ENCODE measurements around the gene DERL3.
A peak's percentile ranks its signal among the peaks of the same experiment; 100 is the strongest.
"Not testable (repeated sequence)": the region's sequence is repeated elsewhere in the genome, so short reads cannot be mapped to it uniquely, and the experiment has no call there.

Gene DERL3

DNA sequence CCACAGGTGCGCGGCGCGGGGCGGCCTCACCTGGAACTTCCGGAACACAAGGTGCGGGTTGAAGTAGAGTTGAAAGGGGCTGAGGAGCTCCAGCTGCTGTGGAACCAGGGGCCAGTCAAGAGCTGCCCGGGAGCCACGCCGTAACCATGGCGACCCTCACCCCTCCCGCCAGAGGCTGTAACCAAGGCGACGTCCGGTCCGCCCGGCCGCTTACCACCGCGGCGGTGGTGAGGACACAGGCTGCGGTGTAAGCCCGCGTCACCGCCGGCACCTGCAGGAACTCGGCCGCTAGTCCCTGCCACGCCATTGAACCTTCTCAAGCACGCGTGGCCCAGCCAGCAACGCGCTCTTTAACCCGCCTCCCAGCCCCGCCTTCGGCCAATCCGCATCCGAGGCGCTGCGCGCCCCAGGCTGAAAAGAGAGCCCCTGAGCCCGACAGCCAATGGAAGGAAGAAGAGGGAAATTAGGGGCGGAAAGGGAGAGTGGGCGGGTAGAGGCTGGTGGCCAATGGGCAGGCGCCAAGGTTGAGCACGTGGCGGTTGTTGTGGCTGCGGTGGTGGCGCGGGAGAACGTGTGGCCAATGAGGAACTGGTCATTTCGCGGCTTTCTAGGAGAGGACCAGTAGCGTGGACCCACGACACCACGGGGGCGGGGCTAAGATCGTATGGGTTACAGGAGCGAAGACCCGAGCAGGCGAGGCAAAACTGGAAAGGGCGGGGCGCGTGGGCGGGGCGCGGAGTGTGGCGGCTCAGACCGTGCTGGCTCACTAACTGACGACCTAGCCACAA is at the start of gene DERL3:
Gene DERL3, minus strand, starts transcription at position 326 of the 788 bp plus-strand sequence. Its CDS starts 19 bp downstream, at position 307.
- DNase-seq: peak; percentile 91

DNA sequence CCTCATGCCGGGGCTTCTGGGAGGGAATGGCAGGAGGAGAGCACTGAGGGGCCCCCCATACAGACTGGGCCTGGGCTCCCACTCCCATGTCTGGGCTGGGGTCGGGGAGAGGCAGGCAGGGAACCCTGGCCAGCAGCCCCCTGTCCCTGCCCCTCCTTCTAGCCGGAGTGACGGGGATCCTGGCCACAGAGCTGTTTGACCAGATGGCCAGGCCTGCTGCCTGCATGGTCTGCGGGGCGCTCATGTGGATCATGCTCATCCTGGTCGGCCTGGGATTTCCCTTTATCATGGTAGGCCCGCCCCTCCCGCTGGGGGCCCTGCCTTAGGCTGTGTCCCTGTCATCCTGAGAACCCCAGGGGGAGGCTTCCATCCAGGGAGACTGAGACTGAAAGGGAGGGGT is 45.3 kb upstream of the DERL3 start:
- no peak for DNase-seq

GRCh38 chr22:23883658-23884057 is 44.9 kb upstream of the DERL3 start:
- no peak for DNase-seq

DNA sequence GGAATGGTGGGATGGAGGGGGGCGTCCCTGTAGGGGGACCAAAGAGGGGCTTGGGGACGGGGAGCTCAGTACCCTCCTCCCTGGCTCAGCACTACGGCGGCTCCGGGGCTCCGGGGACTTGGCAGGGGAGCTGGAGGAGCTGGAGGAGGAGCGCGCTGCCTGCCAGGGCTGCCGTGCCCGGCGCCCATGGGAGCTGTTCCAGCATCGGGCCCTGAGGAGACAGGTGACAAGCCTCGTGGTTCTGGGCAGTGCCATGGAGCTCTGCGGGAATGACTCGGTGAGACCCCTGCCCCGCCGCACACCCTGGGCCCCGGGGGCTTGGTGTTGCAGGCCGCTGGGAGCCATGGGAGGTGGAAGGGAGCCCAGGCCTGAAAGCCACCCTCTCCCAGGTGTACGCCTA is 43.6 kb upstream of the DERL3 start:
- no peak for DNase-seq

- no peak for DNase-seq
Measured at GRCh38 chr22:23878219-23878618, 39.4 kb upstream of the DERL3 start.

- DNase-seq: no peak
Measured at GRCh38 chr22:23877566-23877965, 38.8 kb upstream of the DERL3 start.

GRCh38 chr22:23875801-23876200 is 37.0 kb upstream of the DERL3 start:
- no peak for DNase-seq

GRCh38 chr22:23874871-23875270 is 36.1 kb upstream of the DERL3 start:
- DNase-seq: no peak

GRCh38 chr22:23868580-23868979 is 29.8 kb upstream of the DERL3 start:
- DNase-seq: no peak

GRCh38 chr22:23864499-23865154 is 25.8 kb upstream of the DERL3 start:
- not testable (repeated sequence) for DNase-seq

- DNase-seq: peak; percentile 18
Measured at GRCh38 chr22:23862103-23862502, 23.3 kb upstream of the DERL3 start.

- not testable (repeated sequence) for DNase-seq
Measured at GRCh38 chr22:23860187-23860586, 21.4 kb upstream of the DERL3 start.

DNA sequence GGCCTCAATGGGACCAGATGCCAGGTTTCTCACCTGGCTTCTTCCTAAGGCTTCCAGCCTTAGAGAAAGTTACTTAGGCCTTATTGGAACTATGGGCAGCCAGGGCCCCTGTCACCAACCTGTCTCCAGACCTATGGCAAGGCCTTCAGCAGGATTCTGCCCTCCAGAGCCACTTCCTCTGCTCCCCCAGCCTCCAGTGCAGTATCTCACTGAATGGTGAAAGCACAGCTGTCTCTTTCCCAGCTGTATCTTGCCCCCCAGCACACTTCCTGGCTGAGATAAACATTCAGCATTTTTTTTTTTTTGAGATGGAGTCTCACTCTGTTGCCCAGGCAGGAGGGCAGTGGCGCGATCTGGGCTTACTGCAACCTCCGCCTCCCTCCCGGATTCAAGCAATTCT is 20.4 kb upstream of the DERL3 start:
- DNase-seq: no peak

DNA sequence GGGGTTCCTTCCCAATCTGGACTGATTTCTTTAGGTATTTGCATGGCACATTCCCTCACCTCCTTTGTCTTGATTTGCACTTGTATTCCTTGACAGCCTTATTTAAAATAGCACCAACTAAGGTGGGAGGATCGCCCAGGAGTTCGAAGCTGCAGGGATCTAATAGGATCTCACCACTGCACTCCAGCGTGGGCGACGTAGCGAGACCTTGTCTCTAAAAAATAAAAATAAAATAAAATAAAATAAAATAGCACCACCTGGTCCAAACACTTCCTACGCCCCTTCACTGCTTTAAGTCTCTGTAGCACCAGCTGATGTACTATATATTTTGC is 19.6 kb upstream of the DERL3 start:
- no peak for DNase-seq

DNA sequence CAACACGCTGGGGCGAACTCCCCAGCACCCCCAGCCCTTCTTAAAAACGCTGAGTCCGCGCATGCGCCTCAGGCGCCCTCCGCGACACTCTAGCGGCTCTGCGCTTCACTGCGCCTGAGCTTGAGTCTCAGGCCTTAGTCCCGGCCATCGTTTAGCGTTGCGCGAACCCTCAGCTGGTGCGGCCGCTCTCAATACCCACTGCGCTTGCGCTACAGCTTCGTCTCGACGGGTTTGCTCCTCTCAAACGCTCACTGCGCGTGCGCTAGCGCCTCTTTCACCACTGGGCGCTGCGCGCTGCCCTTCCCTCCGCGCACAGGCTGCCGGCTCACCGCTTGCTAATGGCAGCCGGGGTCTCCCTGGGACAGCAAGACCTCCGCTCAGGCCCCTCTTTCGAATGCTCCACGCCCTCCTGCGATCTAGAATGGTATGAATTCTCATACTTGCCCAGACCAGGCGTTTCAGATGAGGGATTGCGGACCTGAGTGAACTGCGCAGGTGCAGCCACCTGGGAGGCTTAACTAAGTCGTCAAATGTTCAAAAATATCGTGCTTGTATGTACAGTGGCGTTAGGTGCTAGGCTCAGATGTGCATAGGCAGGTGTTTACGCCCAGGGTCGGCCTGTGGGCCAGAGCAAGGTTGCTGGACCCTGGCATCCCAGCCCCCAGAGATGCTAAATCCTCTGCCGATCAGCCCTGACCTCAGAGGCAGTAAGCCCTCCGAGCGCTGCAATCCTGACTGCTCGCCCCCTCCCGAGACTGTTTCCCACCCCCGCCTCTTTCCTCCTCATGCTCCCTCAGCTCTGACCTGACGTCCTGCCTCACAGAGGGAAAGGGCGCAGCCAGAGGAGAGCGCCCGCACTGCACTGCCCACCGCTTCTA is 19.0 kb upstream of the DERL3 start, which contains the start of gene SLC2A11:
Gene SLC2A11, plus strand, starts transcription at position 270 of the 878 bp plus-strand sequence. Its CDS starts 125 bp downstream, at position 395.
- peak; percentile 91 for DNase-seq

GRCh38 chr22:23856721-23857605 is 18.2 kb upstream of the DERL3 start:
- DNase-seq: no peak

- no peak for DNase-seq
Measured at GRCh38 chr22:23850136-23850611, 11.4 kb upstream of the DERL3 start.

GRCh38 chr22:23849009-23850006 is 10.5 kb upstream of the DERL3 start:
- peak; percentile 84 for DNase-seq

DNA sequence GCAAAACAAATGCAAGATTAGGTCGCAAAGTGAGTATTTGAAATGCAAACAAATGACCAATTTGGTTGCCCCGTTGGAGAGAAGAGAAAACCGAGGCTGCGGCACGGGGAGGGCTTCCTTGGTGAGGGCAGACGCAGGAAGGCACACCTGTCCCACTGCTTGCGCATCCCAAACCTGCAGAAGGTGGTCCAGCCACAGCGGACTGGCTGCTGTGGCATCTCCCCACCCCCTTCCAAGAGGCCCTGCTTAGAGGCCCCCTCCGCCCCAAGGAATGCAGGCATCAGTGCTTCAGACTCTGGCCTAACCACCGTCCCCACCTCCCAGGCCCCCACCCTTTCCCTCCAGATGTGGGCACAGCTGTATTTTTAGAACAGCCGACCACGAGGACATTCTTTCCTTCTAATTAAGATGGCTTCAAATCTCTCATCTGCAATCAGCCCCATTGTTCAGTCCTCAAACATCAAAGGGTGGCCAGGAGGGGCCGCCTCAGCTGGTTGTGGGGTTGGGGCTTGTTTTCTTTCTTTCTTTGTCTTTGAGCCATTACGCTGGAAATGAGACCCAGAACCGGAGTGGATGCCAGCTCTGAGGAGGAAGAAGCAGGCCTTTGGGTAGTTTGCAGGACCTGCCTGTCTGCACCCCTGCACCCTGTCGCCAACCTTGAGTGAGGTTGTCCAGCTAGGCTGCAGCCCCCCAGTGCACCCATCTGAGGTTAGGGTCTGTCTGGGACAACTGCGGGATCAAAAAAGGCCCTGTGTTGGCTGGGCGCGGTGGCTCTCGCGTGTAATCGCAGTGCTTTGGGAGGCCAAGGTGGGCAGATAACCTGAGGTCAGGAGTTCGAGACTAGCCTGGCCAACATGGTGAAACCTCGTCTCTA is 9.4 kb upstream of the DERL3 start:
- no peak for DNase-seq
